OCI-LY3 (cell line): ENCODE data around the gene UROC1.

Experiments
- EZH2phosphoT487 ChIP-seq: fragments of 200-600 bp; shearing (Covaris generic); IDR thresholded peaks from 2 replicates; pipeline ENCODE4 v1.6.1; 2018; ENCODE audit warnings: antibody characterized with exemption, mixed run types, low read depth
- TF ChIP-seq, protein P1 (sequence below): fragments of 200-600, 300-600 bp; sonication (generic); IDR thresholded peaks from 2 replicates; pipeline ENCODE4 v1.5.1; 2014; ENCODE audit warnings: antibody characterized with exemption, low read length, low read depth

DNA sequence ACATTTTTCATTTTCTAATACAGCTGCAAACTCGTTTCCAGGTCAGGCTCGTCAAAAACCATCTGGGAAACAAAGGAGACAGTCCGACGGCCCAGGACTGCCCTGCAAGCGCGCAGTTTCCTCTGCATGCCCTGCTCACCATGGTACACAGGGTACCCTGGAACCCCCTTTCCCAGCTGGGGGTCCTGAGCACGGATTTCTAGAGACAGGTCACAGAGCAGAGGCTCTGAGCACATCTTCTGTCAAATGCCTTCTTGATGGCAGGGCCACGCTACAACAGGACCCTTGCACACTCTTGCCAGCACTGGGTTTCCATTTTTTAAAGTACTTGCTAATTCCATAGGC, 50.0 kb downstream of the UROC1 start:
- TF ChIP-seq, protein P1, sequence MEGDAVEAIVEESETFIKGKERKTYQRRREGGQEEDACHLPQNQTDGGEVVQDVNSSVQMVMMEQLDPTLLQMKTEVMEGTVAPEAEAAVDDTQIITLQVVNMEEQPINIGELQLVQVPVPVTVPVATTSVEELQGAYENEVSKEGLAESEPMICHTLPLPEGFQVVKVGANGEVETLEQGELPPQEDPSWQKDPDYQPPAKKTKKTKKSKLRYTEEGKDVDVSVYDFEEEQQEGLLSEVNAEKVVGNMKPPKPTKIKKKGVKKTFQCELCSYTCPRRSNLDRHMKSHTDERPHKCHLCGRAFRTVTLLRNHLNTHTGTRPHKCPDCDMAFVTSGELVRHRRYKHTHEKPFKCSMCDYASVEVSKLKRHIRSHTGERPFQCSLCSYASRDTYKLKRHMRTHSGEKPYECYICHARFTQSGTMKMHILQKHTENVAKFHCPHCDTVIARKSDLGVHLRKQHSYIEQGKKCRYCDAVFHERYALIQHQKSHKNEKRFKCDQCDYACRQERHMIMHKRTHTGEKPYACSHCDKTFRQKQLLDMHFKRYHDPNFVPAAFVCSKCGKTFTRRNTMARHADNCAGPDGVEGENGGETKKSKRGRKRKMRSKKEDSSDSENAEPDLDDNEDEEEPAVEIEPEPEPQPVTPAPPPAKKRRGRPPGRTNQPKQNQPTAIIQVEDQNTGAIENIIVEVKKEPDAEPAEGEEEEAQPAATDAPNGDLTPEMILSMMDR = no peak
- no peak for TF ChIP-seq EZH2phosphoT487
